Measurements from ENCODE around the gene PAQR8.
"Not testable (repeated sequence)": the region's sequence is repeated elsewhere in the genome, so short reads cannot be mapped to it uniquely, and the experiment has no call there.

The PAQR8 gene

DNA sequence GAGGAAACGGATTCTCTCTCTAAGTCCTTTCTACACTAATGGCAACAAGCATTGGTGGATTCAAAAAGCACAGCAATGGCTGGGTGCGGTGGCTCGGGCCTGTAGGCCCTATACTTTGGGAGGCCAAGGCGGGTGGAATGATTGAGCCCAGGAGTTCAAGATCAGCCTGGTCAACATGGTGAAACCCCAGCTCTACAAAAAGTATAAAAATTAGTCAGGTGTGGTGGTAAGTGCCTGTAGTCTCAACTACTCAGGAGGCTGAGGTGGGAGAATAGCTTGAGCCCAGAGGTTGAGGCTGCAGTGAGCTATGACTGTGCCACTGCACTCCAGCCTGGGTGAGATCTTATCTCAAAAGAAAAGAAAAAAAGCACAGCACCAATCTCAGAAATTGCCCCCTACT, 19.3 kb downstream of the PAQR8 start:
- no peak for DNase-seq

DNA sequence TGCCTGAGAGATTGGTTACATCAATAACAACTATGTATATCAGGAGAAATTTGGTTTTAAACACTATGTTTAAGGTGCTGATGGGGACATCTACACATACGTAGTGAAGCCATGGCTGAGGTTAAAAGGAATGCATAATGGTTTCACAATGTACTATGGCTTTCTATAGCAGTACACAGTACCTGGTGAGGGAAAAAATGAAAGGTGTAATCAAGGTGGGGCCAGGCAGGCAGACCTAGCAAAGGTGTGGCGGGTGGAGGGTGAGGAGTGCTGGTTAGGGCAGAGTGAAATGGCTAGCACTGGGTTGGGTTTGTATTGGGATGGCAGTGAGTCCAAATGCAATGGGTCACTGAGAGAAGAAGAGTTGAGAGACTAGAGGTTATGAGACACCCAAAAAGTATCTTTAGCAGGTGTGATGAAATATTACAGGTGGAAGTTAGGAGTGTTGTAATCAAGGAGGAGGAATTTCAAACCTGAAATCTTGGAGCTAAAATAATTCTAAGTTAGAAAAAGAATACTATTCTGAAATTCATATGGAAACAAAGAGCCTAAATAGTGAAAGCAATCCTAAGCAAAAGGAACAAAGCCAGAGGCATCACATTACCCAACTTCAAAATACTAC, 22.3 kb downstream of the PAQR8 start:
- no peak for DNase-seq

DNA sequence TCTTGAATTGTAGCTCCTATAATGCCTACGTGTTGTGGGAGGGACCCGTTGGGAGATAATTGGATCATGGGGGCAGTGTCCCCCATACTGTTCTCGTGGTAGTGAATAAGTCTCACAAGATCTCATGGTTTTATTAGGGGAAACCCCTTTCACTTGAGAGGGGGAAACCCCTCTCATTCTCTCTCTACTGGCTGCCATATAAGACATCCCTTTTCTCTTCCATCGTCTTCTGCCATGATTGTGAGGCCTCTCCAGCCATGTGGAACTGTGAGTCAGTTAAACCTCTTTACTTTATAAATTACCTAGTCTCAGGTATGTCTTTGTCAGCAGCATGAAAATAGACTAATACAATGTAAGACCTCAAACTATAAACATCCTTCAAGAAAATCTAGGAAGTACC, 23.1 kb downstream of the PAQR8 start:
- no peak for DNase-seq

DNA sequence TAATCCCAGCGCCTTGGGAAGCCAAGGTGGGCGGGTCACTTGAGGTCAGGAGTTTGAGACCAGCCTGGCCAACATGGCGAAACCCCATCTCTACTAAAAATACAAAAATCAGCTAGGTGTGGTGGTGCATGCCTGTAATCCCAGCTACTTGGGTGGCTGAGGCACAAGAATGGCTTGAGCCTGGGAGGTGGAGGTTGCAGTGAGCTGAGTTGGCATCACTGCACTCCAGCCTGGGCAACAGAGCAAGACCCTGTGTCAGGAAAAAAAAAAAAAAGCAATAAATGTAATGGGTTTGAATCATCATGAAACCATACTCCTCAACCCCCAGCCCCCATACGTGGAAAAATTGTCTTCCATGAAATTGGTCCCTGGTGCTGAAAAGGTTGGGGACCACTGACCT, 26.2 kb downstream of the PAQR8 start:
- DNase-seq: not testable (repeated sequence)

DNA sequence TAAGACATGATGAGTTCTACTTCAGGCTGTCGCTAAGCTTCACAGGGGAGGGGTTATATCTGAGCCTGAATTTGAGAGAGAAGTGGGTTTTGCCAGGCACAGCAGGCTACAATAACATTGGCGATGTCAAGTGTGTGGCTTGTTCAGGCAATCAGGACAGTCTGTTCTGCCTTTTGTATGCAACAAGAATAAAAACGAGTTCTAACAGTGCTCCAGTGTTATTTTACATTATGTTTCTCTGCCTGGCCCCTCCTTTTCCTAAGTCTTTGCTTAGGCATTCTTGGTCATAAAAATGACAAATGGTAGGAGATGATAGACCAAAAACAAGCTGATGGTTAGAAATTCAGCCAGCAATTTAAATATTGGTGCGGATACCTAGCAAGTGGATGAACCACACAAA, 26.8 kb downstream of the PAQR8 start:
- DNase-seq: no peak

DNA sequence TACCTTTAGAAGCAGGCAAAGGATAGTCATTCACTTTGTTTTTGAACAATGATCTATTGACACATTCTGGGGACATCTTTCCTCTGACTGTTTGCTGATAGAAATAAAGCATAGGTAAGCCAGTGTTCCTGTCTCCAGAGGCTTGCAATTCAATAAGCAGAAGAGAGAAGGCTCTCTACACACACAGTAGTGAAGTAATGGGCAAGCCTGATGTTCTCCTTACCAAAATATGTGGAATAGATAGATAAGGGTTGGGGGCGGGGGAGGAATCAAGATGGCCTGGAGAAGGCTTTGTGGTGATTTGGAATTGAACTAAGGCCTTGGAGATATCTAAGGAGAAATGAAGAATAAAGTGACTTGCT, 27.3 kb downstream of the PAQR8 start:
- DNase-seq: no peak

DNA sequence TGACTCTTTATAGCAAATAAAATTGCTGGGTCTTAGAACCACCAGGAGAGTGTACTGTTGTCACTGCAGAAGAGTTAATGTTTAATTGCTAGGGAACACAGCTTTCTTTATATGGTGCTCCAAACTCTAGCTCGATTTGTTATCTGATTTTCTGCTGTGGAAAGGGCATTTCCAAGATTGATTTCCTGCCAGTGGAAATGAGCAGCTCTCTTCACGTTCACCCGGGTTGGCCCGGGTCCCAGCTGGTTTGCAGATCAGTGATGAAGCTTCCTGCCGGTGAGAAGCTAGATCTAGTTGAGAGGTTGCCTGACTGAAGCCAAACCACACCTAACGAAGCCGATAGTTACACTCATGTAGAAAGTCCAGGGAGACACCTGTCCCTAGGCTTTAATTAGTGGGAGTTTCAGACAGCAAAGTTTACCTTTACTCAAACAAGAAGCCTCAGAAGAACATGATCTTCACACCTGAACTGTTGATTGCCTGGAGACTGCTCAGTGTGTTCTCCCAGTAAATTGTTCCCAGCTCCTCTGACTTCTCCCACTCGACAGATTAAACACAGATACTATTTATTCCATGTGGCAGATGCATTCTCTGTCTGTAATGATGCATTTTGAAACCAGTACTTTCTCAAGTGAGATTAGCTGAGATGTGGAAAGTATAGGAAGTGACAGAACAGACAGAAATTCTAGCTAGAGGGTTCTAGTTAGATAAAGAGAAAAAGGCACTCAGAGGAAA, 27.8 kb downstream of the PAQR8 start:
- DNase-seq: no peak

DNA sequence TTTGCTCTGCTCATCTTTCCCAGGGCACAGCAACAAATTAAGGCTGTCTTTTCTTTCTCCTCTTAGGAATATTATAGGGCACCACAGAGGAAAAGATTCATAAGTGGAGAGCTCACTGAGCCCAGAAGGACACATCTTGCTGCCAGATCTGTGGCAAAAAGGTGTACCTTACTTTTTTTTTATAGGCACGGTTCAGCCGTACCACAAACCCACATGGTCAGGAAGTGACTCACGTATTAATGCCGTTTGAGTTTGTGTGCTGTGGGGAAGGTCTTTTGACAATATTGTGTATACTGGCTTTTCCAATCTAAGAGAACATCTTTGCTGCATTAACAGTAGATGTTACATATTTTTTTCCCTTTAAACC, 28.4 kb downstream of the PAQR8 start:
- no peak for DNase-seq

DNA sequence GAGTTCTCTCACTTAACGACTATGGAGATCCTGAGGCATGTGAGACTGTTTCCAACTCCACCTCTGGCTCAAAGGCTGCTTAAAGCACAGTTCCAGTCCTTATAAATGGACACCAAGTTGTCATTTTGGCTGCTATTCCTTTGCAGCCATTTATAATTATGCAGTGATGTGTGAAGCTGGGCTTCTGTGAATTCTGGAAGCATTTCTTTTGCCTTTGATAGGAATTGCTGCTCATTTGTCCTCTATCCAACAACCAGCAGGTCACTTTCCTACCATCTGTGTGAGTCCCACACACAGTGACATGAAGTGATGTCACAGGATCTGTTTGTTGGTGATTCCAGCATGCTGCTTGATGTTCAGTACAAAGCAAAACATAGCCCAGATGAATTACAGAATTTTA, 29.6 kb downstream of the PAQR8 start:
- no peak for DNase-seq

DNA sequence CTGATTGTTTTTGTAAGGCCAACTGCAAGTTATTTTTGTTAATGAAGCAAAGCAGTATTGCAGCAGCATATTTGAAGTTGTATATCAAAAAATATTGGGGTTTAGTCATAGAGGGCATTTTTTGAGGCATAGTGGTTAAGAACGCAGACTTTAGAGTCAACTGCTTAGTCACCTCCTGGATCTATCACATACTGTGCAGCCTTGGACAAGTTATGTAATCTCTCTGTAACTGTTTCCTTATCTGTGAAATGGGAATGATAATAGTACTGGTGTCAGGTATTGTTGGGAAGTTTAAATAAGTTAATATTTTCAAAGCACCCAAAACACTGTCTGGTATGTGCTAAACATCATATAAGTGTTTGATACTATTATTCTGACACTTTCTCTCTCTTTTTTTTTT, 31.0 kb downstream of the PAQR8 start:
- DNase-seq: no peak

DNA sequence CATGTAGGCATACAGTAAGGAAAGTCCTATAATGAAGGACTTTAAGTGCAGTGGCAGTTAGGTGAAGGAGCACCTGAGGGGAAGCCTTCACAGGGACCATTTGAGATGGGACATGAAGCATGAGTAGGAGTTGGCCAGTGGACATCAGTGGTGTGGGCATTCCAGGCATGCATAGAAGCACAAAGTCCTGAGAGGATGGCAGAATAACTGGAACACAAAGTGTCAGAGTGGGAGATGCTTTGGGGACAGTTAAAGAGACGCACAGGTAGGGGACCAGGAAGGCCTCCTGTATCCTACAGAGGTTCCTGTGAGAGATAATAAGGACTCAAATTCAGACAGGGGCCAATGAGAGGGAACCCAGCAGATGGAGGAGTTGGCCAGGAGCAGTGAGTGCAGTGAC, 31.8 kb downstream of the PAQR8 start:
- DNase-seq: no peak

DNA sequence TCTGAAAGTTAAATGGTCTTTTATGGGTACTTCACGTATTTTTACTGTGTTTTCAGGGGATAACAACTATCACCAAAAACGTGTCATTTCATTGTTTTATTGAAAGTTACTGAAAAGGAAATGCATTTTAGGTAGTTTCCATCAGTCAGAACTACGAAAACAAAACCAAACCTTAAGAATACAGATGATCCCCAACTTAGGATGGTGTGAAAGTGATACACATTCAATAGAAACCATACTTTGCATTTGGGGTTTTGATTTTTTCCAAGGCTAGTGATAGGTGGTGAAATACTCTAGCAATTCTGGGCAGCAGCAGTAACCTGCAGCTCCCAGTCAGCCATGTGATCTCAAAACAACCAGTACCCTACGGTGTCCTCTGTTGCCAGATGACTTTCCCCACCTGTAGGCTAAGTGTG, 32.3 kb downstream of the PAQR8 start:
- DNase-seq: no peak

DNA sequence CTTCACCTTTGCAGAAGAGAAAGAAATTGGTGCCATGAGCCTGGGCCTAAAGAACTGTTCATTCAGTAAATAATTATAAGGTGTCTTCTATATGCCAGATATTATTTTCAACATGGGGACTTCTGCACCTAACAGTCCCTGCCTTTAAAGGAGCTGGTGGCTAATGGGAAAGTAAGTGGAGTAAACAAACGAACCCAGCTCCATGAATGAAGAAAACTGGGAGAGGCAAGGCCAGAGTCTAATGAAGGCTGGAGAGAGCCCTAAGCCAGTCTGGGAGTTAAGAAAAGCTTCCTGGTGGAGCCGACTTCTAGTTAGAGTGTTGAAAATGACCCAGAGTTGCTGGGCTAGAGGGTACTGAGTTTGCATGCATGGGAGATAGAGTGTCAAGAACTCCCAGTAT, 34.0 kb downstream of the PAQR8 start:
- DNase-seq: no peak

DNA sequence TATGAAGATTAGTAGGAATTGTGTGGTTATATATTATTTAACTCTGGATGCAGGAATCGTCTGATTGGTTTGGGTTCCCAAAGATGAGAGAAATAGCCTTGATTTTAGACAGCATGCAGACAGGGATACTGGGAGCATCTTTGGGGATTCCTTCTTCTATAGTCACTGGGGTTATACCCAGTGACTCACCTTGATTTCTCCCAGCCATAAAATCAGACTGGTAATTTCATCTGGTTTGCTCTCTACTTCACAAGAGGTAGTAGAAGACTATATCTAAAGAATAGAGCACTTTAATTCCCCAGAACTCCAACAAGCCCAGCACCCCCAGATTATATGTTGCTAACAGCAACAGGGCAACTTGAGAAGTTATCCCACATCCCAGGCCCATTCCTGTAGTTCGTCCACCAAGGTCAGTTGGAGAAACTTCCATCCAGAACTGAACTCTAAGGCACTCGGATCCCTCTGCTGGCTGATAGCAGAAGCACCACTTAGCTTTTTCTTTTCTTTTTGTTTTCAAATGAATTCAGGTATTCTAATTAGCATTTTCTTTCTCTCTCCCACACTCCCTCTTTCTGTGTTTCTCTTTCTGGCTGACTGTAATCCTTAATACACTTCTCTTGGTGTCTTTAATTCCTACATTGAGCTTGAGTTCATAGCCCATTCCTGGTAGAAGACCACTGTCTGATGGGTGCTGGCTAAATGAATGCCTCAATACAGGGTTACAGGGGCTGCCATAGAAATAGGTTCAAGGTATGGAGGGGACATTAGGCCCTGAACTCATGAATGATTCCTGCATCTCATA, 37.8 kb downstream of the PAQR8 start:
- DNase-seq: no peak

DNA sequence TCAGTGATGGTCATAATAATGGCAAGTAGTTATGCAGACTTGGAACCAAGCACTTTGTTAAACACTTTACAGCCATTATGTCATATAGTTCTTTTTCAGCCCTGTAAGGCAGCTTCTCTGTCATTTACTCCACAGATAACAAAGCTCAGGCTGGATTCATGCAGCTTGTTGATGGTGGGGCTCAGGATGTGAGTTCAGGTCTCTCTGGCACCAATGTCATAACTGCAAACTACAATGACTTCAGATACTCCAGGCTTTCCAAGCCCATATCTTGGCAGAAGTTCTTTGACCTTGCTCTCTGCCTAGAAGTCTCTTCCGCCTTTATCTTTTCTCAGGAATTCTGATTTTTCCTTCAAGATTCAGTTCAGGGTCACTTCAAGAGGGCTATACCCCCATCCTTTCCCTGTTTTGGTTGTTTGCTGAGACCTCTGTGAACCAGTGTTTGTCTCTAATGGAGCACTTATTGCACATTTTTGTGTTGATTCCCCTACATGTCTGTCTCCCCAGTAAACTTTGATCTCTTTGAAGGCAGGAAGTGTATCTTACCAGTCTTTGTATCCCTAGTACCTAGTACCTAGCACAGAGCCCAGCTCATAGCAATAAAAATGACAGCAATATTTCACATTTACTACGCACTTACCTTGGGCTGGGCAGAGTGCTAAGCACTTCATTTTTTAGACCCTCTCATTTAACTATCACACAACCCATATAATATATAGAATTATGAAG, 38.5 kb downstream of the PAQR8 start:
- DNase-seq: no peak

DNA sequence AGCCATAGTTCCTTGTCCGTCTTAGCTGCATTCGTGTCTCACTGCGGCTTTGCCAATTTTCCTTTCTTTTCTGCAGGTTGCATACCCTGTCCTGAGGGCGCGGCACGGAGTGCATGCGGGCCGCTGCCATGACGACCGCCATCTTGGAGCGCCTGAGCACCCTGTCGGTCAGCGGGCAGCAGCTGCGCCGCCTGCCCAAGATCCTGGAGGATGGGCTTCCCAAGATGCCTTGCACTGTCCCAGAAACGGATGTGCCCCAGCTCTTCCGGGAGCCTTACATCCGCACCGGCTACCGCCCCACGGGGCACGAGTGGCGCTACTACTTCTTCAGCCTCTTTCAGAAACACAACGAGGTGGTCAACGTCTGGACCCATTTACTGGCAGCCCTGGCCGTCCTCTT, 41.1 kb downstream of the PAQR8 start:
- no peak for DNase-seq

DNA sequence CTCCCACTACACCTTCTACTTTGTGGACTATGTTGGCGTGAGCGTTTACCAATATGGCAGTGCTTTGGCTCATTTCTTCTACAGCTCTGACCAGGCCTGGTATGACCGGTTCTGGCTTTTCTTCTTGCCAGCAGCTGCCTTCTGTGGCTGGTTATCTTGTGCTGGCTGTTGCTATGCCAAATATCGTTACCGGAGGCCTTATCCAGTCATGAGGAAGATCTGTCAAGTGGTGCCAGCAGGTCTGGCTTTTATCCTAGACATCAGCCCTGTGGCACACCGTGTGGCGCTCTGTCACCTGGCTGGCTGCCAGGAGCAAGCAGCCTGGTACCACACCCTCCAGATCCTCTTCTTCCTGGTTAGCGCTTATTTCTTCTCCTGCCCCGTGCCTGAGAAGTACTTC, 41.7 kb downstream of the PAQR8 start:
- DNase-seq: no peak

DNA sequence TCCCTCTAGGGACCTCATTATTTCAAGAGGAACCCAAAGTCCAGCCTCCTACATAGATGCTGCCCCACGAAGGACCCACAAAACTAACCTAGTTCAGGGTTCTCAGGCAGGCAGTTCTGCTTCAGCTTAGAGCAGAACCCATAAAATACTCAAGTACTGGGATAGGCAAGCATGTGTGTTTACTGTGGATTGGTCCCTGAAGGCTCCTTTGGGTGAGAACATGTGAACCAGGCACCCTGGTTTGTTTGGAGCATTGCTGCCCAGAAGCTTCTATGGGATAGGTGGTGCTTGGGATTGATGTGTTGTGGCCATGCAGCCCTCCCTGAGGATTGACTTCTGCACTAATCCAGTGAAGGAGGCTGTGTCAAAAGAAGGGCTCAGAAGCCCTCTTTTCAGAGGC, 43.3 kb downstream of the PAQR8 start:
- DNase-seq: no peak

DNA sequence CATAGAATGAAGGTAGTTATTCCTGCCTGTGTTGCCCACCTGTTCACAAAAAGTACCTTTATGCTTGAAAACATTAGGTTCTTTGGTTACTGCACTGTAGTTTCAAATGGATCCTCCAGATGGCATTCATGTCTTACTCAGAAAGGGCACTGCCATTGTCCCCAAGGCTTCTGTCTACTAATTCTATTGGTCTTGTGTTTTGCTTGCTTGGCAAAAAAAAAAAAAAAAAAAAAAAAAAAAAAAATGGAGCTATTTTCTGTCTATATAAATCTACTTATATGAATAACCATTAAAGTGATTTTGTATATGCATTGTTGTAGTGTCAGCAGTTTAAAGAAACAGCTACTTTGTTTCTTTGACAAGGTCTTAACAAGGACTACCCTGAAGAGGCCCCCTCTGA, 45.5 kb downstream of the PAQR8 start:
- DNase-seq: no peak

DNA sequence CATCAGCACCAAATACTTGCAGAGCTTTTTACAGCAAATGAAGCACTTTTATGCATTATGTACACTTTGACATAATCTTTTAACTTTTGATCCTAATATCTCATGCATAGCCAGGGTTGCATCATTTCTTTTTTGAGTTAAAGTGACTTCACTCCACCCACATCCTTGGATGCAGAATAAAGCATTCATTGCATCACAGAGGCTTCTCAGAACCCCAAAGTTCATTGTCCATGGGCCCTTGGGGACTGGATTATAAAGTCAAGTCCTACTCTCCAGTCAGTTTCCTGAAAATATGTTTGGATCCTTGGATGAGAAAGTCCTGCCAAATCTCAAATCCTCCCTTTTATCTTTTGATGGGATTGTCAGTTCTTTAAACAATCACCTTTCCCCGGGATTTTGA, 47.5 kb downstream of the PAQR8 start:
- DNase-seq: no peak

DNA sequence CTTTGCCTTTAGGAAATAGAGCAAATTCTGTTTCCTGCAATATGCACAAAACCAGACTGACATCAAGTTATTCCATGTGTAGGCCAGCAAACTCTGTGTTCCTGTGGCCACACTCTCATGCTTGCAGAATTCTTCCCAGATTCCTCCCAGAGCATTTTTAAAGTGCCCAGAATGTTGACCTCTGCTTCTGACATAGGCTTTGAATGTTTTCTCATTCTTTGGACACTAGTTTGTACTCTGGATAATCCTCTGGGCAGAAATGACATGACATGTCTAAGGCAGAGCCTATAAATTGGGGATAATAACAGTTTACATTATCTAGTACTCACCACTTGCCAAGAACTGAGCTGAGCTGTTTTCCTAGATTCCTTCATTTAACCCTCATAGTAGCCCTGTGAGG, 49.0 kb downstream of the PAQR8 start:
- no peak for DNase-seq

DNA sequence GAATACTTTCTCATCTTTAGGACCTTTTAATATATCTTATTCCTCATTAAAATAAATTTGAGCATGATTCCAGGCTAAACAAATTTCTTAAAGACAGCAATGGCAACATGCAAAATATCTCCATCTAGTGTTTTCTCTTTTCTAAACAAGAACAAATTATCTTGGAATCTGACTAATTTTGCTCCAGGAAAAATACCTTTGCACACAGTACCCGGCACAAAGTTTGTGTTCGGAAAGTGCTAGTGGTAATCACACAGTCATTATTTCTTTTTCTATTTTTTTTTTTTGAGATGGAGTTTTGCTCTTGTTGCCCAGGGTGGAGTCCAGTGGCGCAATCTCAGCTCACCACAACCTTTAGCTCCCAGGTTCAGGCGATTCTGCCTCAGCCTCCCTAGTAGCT, 50.0 kb downstream of the PAQR8 start:
- DNase-seq: no peak

DNA sequence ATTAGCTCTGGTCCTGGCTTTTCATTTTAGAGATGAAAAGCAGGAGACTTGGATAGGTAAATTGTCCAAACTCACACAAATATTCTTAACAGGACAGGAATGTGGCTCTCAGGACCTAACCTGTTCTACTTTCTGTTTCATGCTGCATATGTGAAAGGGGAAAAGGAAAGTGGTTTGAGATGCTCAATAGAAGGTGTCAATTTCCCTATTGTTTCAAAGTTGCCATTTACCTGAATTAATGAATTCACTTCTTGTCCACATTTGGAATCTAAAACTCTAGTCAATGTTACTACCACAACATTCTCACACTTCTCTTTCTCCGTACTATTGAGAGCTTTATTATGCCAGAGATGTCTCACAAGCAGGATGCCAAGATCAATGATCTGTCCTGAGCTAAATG, 53.4 kb downstream of the PAQR8 start:
- no peak for DNase-seq
